IMR-90 (cell line): ENCODE measurements around the gene INPP4A. TPM values are rescaled to one million over a fixed set of nuclear protein-coding genes. Genes with fewer than 3 reads are reported as not detected.

Experiments
- ATAC-seq: fragments of 200-7000 bp; cut with Tn5 transposase; 2 replicates; pipeline ENCODE4 v1.9.1; 2020; ENCODE audit warnings: low read depth, mild to moderate bottlenecking, moderate library complexity
- BruUV-seq: library from RNA; stranded (reverse); fragments of 400-500 nt; replicated peaks from 2 replicates; lab custom pipeline; 2021; lab: Mats Ljungman, UMichigan
- CTCF ChIA-PET: fragments of 300-600 bp; formaldehyde crosslinking; extraction: SDS; loops from one replicate; lab custom pipeline; 2021; ENCODE audit warnings: antibody characterized with exemption; lab: Yijun Ruan, JAX
- POLR2A ChIA-PET: fragments of 300-600 bp; sonication (Branson Sonifier 250); formaldehyde crosslinking; loops from one replicate; lab custom pipeline; 2022; ENCODE audit warnings: antibody characterized with exemption; ENCODE audit not compliant: unreplicated experiment; lab: Charles Lee
- DNase-seq: peaks from one replicate; pipeline ENCODE4 v3.0.0; 2013
- H2AFZ ChIP-seq: replicated peaks from 2 replicates; pipeline ENCODE3; 2013; ENCODE audit warnings: low read length, mild to moderate bottlenecking; ENCODE audit not compliant: poor library complexity
- H2AK5ac ChIP-seq: 2 replicates; pipeline ENCODE4 v1.6.1; 2013; ENCODE audit warnings: low read depth, low read length, inconsistent platforms
- H2AK9ac ChIP-seq: replicated peaks from 2 replicates; pipeline ENCODE3; 2013; ENCODE audit warnings: mild to moderate bottlenecking, low read depth, low read length, moderate library complexity; ENCODE audit not compliant: poor library complexity
- H2BK120ac ChIP-seq: 2 replicates; pipeline ENCODE4 v1.6.1; 2013; ENCODE audit warnings: low read depth, low read length, inconsistent platforms
- H2BK15ac ChIP-seq: 3 replicates; pipeline ENCODE4 v1.6.1; 2013; ENCODE audit warnings: low read depth, low read length, inconsistent platforms
- H2BK20ac ChIP-seq: 2 replicates; pipeline ENCODE4 v1.6.1; 2013; ENCODE audit warnings: low read depth, mild to moderate bottlenecking, inconsistent platforms, low read length, moderate library complexity
- H2BK5ac ChIP-seq: 2 replicates; pipeline ENCODE4 v1.6.1; 2013; ENCODE audit warnings: mild to moderate bottlenecking, low read depth, low read length, inconsistent platforms; ENCODE audit not compliant: poor library complexity, severe bottlenecking
- H3K14ac ChIP-seq: replicated peaks from 2 replicates; pipeline ENCODE4 v1.6.1; 2013; ENCODE audit warnings: low read depth, low read length, inconsistent platforms
- H3K18ac ChIP-seq: 2 replicates; pipeline ENCODE4 v1.6.1; 2013; ENCODE audit warnings: low read depth, low read length, control low read depth
- H3K23ac ChIP-seq: 2 replicates; pipeline ENCODE4 v1.6.1; 2013; ENCODE audit warnings: low read depth, low read length, inconsistent platforms
- H3K27ac ChIP-seq: 2 replicates; pipeline ENCODE4 v1.5.1; 2013; ENCODE audit warnings: mild to moderate bottlenecking, control low read depth, low read length; ENCODE audit not compliant: insufficient read depth
- H3K27me3 ChIP-seq: 2 replicates; pipeline ENCODE4 v1.6.1; 2013; ENCODE audit warnings: low read length; ENCODE audit not compliant: control insufficient read depth, insufficient read depth
- H3K36me3 ChIP-seq: 2 replicates; pipeline ENCODE4 v1.6.1; 2013; ENCODE audit warnings: low read length, mixed read lengths; ENCODE audit not compliant: control insufficient read depth, insufficient read depth
- H3K4ac ChIP-seq: 2 replicates; pipeline ENCODE4 v1.6.1; 2013; ENCODE audit warnings: low read depth, low read length, inconsistent platforms
- H3K4me1 ChIP-seq: 2 replicates; pipeline ENCODE4 v1.6.1; 2013; ENCODE audit warnings: low read length, mixed read lengths; ENCODE audit not compliant: control insufficient read depth, insufficient read depth
- H3K4me2 ChIP-seq: 2 replicates; pipeline ENCODE4 v1.6.1; 2013; ENCODE audit warnings: low read depth, mild to moderate bottlenecking, control low read depth, low read length, moderate library complexity
- H3K4me3 ChIP-seq: 2 replicates; pipeline ENCODE4 v1.5.1; 2013; ENCODE audit warnings: low read depth, mild to moderate bottlenecking, control low read depth, low read length, moderate library complexity; ENCODE audit not compliant: insufficient read depth
- H3K56ac ChIP-seq: 2 replicates; pipeline ENCODE4 v1.6.1; 2013; ENCODE audit warnings: low read length, inconsistent platforms; ENCODE audit not compliant: insufficient read depth; ENCODE audit errors: extremely low read depth
- H3K79me1 ChIP-seq, 2 experiments: 2 replicates each; pipeline ENCODE4 v1.6.1; 2013; ENCODE audit warnings: low read length in 2 of 2, inconsistent platforms in 1 of 2, low read depth in 1 of 2
- H3K9ac ChIP-seq: 2 replicates; pipeline ENCODE4 v1.6.1; 2013; ENCODE audit warnings: low read depth, low read length, control low read depth
- H3K9me1 ChIP-seq: 2 replicates; pipeline ENCODE4 v1.6.1; 2013; ENCODE audit warnings: low read length, inconsistent platforms; ENCODE audit not compliant: insufficient read depth
- H3K9me3 ChIP-seq: 2 replicates; pipeline ENCODE4 v1.6.1; 2013; ENCODE audit warnings: low read length; ENCODE audit not compliant: control insufficient read depth, insufficient read depth
- H4K20me1 ChIP-seq: 2 replicates; pipeline ENCODE4 v1.6.1; 2013; ENCODE audit warnings: low read length, inconsistent platforms; ENCODE audit not compliant: insufficient read depth
- H4K5ac ChIP-seq: 2 replicates; pipeline ENCODE4 v1.6.1; 2013; ENCODE audit warnings: mild to moderate bottlenecking, low read depth, low read length, control low read depth
- H4K8ac ChIP-seq, 2 experiments: 2 replicates each; pipeline ENCODE4 v1.6.1; 2013; ENCODE audit warnings: low read depth in 2 of 2, low read length in 2 of 2, control low read depth in 1 of 2, inconsistent platforms in 1 of 2
- H4K91ac ChIP-seq: 2 replicates; pipeline ENCODE4 v1.6.1; 2013; ENCODE audit warnings: low read depth, low read length, inconsistent platforms; ENCODE audit not compliant: insufficient read depth
- BHLHE40 ChIP-seq: fragments of 150-350 bp; IDR thresholded peaks from 2 replicates; pipeline ENCODE4 v1.6.1; 2016; ENCODE audit warnings: mild to moderate bottlenecking, low read depth, low read length
- CEBPB ChIP-seq: IDR thresholded peaks from 2 replicates; pipeline ENCODE4 v1.6.1; 2012; ENCODE audit warnings: low read depth, low read length, improper control_type of control experiment
- CHD1 ChIP-seq: IDR thresholded peaks from 2 replicates; pipeline ENCODE4 v1.6.1; 2012; ENCODE audit warnings: low read depth, low read length, improper control_type of control experiment
- CTCF ChIP-seq: conservative IDR thresholded peaks from 2 replicates; pipeline ENCODE4 v1.5.1; 2012; ENCODE audit warnings: mild to moderate bottlenecking, low read depth, low read length, improper control_type of control experiment
- ELK1 ChIP-seq: fragments of 150-350 bp; IDR thresholded peaks from 2 replicates; pipeline ENCODE4 v1.6.1; 2016; ENCODE audit warnings: low read depth, mild to moderate bottlenecking, low read length, moderate library complexity, borderline replicate concordance
- FOS ChIP-seq: fragments of 150-350 bp; IDR thresholded peaks from 2 replicates; pipeline ENCODE4 v1.6.1; 2016; ENCODE audit warnings: low read depth, low read length
- MAFK ChIP-seq: IDR thresholded peaks from 2 replicates; pipeline ENCODE4 v1.6.1; 2012; ENCODE audit warnings: low read depth, low read length, improper control_type of control experiment
- MAZ ChIP-seq: IDR thresholded peaks from 2 replicates; pipeline ENCODE4 v1.6.1; 2012; ENCODE audit warnings: low read depth, mild to moderate bottlenecking, low read length, improper control_type of control experiment, moderate library complexity, borderline replicate concordance
- MXI1 ChIP-seq: IDR thresholded peaks from 2 replicates; pipeline ENCODE4 v1.6.1; 2012; ENCODE audit warnings: low read depth, mild to moderate bottlenecking, low read length, moderate library complexity, borderline replicate concordance
- NFE2L2 ChIP-seq: fragments of 150-350 bp; IDR thresholded peaks from 2 replicates; pipeline ENCODE4 v1.6.1; 2016; ENCODE audit warnings: low read depth, mild to moderate bottlenecking, low read length
- POLR2A ChIP-seq: IDR thresholded peaks from 2 replicates; pipeline ENCODE4 v1.6.1; 2012; ENCODE audit warnings: mild to moderate bottlenecking, low read depth, low read length
- RAD21 ChIP-seq: IDR thresholded peaks from 2 replicates; pipeline ENCODE4 v1.6.1; 2012; ENCODE audit warnings: low read length, improper control_type of control experiment
- RCOR1 ChIP-seq: IDR thresholded peaks from 2 replicates; pipeline ENCODE4 v1.6.1; 2012; ENCODE audit warnings: mild to moderate bottlenecking, low read length, improper control_type of control experiment; ENCODE audit not compliant: insufficient replicate concordance
- RFX5 ChIP-seq: IDR thresholded peaks from 2 replicates; pipeline ENCODE4 v1.8.0; 2012; ENCODE audit warnings: low read depth, mild to moderate bottlenecking, low read length, moderate library complexity
- SMC3 ChIP-seq: fragments of 150-350 bp; IDR thresholded peaks from 2 replicates; pipeline ENCODE4 v1.6.1; 2016; ENCODE audit warnings: low read depth, mild to moderate bottlenecking, antibody characterized with exemption, low read length, moderate library complexity
- USF2 ChIP-seq: fragments of 150-350 bp; IDR thresholded peaks from 2 replicates; pipeline ENCODE4 v1.6.1; 2017; ENCODE audit warnings: mild to moderate bottlenecking, antibody characterized with exemption, low read length, low read depth
- WGBS, 2 experiments: methylation state at CpG; one replicate each; pipeline versions ENCODE4 v1.1.5 to v1.1.7; 2013; ENCODE audit warnings: missing lambda C conversion rate in 2 of 2; ENCODE audit not compliant: insufficient read length in 1 of 2; ENCODE audit errors: extremely low coverage in 2 of 2; 5-methylcytosine and 5-hydroxymethylcytosine counted together
- dilution Hi-C: fragments of 300-500 bp; cut with HindIII; formaldehyde crosslinking; loops from one replicate; pipeline ENCODE4 v1.14.3; 2018; ENCODE audit warnings: low sequenced_read_pairs; ENCODE audit not compliant: unreplicated experiment
- in situ Hi-C: fragments of 300-500 bp; cut with MboI; formaldehyde crosslinking; loops from 3 replicates; pipeline ENCODE4 v1.14.3; 2019; ENCODE audit warnings: low sequenced_read_pairs, inconsistent platforms, mixed read lengths
- intact Hi-C: fragments of 100-400 bp; cut with micrococcal nuclease; formaldehyde crosslinking; loops from 2 replicates; pipeline ENCODE4 v1.10.0; 2022
- polyA plus RNA-seq, 3 experiments: library from polyadenylated mRNA; depleted of rRNA; stranded (reverse); fragments of >200 nt; gene quantifications; 2 replicates each; pipeline ENCODE4 v1.2.3, GENCODE V29; 2012; ENCODE audit warnings: low replicate concordance in 1 of 3
- total RNA-seq: library from RNA; depleted of rRNA; stranded (reverse); fragments of >200 nt; gene quantifications from 2 replicates; pipeline ENCODE4 v1.2.3, GENCODE V29; 2012

INPP4A gene
- total and polyA plus RNA-seq, 2 of the 4 experiments (the other 2 are of a cell fraction) = 14.5 to 27.1 TPM

GRCh38 chr2:98517636-98518035 lies 73.0 kb downstream of the INPP4A start:
- WGBS, 2 experiments = no CpG with 5 or more reads among the region's 2 CpGs
- H3K36me3 ChIP-seq = peaks cover 3% of the 10 kb centered on the region; the same call in 1 of the 2 replicates
- no peak overlapping the region for H2BK5ac ChIP-seq
- H3K4me3 ChIP-seq = no peak overlapping the region
- in situ Hi-C loops = no loop called here
- H3K18ac ChIP-seq = no peak overlapping the region
- H2AFZ ChIP-seq = no peak overlapping the region
- H3K9ac ChIP-seq = no peak overlapping the region
- H4K91ac ChIP-seq = no peak overlapping the region
- no peaks in the 10 kb centered on the region for H3K9me3 ChIP-seq
- H2BK15ac ChIP-seq = no peak overlapping the region
- H3K9me1 ChIP-seq = peaks cover 11% of the 10 kb centered on the region
- H2BK20ac ChIP-seq = no peak overlapping the region
- H2BK120ac ChIP-seq = no peak overlapping the region
- no peak for ATAC-seq
- H3K23ac ChIP-seq = no peak overlapping the region
- H4K20me1 ChIP-seq = no peaks in the 10 kb centered on the region; the same call in 1 of the 2 replicates
- H4K8ac ChIP-seq = no peak overlapping the region
- H3K79me1 ChIP-seq = peaks cover 12 to 39% of the 10 kb centered on the region in 2 experiments
- H3K4me1 ChIP-seq = peaks cover 6% of the 10 kb centered on the region; the same call in 1 of the 2 replicates
- no peak overlapping the region for H3K27ac ChIP-seq
- BruUV-seq = no TSS peak
- CTCF ChIA-PET = no interaction called here
- no peak overlapping the region for H3K56ac ChIP-seq
- H3K4me2 ChIP-seq = no peak overlapping the region
- dilution Hi-C loops = no loop called here
- H3K4ac ChIP-seq = no peak overlapping the region
- no peak for DNase-seq
- POLR2A ChIA-PET = no interaction called here
- intact Hi-C loops = no loop called here
- TF ChIP-seq CEBPB (no peak), CTCF (no peak), USF2 (no peak), RCOR1 (no peak), FOS (no peak), NFE2L2 (no peak), BHLHE40 (no peak), CHD1 (no peak), ELK1 (no peak), POLR2A (no peak), RAD21 (no peak), RFX5 (no peak), MXI1 (no peak), MAFK (no peak), MAZ (no peak), SMC3 (no peak)
- no peak overlapping the region for H2AK5ac ChIP-seq
- H4K5ac ChIP-seq = no peak overlapping the region
- H3K27me3 ChIP-seq = no peaks in the 10 kb centered on the region
- H2AK9ac ChIP-seq = no peak overlapping the region
- H3K14ac ChIP-seq = no peak overlapping the region
